Erythroblast (primary cell): ENCODE data around the gene RAB33A.

Source experiments
- GATA1 ChIP-seq: IDR thresholded peaks from 2 replicates; pipeline ENCODE4 v1.6.1; 2011; ENCODE audit warnings: low read depth, mild to moderate bottlenecking, control low read depth, low read length, moderate library complexity
- POLR2A ChIP-seq: IDR thresholded peaks from 2 replicates; pipeline ENCODE4 v1.6.1; 2011; ENCODE audit warnings: mild to moderate bottlenecking, low read length

- TF ChIP-seq POLR2A (no peak), GATA1 (no peak)
Observed at GRCh38 chrX:130197464-130197863, 25.7 kb downstream of the RAB33A start.
